Skin epidermis (tissue), 12 donors: ENCODE measurements around the gene AKNA.
A peak's percentile ranks its signal among the peaks of the same experiment; 100 is the strongest.

Experiments used
- H3K27ac ChIP-seq, 21 experiments: fragments of 200-600 bp; sonication (generic) in 11 of 21; one replicate each; pipeline ENCODE4 v1.5.0; 2020; ENCODE audit warnings: mild to moderate bottlenecking in 3 of 21, inconsistent platforms in 2 of 21, moderate library complexity in 2 of 21
- H3K4me3 ChIP-seq, 7 experiments: fragments of 200-600 bp; sonication (generic) in 2 of 7; one replicate each; pipeline ENCODE4 v1.5.0; 2020; ENCODE audit warnings: inconsistent platforms in 2 of 7, mild to moderate bottlenecking in 2 of 7, moderate library complexity in 1 of 7

AKNA gene

DNA sequence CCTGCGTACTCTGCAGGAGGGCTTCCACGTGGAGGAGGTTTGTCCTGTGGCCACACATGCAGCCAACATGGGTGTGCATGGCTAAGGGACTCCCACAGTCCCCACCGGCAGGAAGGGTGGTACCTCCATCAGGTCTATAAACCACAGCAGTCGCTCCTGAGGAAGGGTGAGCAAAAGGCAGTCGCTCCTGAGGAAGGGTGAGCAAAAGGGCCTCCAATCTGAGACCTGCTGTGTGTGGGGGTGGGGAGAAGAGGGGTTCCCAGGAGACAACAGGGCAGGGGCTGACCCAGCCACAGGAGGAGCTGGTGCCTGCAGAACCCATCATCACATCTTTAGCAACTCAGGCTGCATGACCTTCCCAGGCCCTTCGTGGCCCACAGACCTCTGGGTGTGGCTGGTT is 30.3 kb upstream of the AKNA start:
- Histone ChIP-seq H3K27ac (no peak overlapping the region), H3K4me3 (no peak overlapping the region)

DNA sequence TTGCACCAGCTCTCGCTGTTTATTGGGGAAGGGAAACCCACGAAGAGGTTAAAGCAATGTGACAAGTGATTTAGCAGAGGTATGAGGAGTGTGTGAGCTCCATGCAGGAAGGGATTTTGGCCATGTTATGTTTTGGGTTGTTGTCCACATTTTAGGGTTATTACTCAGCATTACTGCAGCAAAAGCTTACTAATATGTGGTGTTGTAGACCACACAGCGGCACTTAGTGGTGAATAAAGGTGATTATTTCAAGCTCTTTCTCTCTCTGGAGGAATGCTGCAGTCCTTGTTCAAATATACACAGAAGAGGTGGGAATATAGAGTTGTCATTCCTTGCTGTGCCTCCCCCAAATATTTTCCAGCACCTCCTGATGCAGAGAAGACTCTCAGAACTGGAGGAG is 29.7 kb upstream of the AKNA start:
- Histone ChIP-seq H3K27ac (peak overlapping the region in 1 of 21 experiments; percentile 11), H3K4me3 (no peak overlapping the region)

DNA sequence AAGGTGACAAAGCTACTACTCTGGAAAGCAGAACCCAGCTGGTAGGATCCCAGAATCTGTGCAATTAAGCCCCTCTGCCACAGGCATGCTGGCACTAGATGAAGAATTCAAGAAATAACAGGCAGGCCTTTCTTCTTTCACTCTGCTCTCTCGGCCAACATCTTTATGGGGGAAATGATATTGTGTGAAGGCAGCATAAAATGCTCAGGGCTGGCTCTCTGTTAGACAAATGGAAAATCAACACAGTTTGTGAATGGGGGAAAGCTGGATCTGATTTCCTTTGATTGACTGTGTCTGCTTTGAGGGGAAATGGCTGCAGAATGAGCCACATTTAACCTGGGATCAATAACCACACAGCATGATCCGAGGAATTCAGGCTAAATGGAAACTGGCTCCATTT is 29.1 kb upstream of the AKNA start:
- no peak overlapping the region for H3K27ac ChIP-seq
- no peak overlapping the region for H3K4me3 ChIP-seq

DNA sequence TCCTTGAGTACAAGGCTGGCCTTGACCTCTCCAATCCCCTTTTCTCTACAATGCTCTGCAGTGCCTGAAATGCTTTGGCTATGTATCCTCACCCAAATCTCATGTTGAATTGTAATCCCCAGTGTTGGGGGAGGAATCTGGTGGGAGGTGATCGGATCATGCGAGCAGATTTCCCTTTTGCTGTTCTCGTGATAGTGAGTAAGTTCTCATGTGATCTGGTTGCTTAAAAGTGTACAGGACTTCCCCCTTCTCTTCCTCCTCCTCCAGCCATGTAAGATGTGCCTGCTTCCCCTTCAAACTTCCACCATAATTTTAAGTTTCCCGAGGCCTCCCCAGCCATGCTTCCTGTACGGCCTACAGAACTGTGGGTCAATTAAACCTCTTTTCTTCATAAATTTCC is 28.5 kb upstream of the AKNA start:
- Histone ChIP-seq H3K4me3 (no peak overlapping the region), H3K27ac (no peak overlapping the region)

DNA sequence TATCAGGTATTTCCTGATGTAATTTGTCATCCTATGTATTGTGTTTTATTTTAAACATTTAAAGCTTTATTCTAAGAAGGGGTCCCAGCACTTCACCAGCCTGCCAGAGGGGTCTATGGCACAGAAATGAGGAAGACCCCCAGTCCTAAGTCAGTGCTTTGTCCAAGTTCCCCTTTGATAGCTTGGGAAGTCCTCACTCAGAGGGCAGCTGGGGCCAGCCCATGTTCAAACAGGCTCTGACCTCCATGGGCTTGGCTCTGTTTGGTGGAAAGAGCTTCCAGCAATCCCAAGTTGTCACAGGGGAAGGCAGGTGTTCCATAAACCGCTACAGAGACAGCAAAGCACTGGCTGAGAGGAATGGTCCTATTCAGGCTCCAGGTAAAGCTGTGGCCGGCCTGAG is 26.6 kb upstream of the AKNA start:
- Histone ChIP-seq H3K4me3 (no peak overlapping the region), H3K27ac (no peak overlapping the region)

DNA sequence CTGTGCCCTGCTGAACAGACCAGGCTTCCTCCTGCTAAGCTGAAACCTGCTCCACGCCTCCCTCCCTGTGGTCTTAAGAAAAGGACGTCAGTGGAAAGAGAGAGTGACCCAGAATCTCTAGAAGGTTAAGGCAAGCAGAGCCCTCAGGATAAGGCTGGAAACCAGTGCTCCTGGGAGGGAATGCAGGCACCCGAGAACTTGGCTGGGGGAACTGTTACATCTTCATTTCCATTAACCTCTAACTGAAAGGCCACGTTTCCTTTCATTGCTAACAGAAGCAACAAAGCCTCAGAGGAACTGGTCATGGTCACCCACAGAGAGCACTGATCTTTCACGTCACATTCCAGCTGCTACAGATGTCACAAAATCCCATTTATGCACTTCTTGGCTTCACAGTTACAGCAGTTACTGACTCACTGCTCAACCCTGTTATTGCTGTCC is 26.1 kb upstream of the AKNA start:
- Histone ChIP-seq H3K4me3 (no peak overlapping the region), H3K27ac (no peak overlapping the region)

DNA sequence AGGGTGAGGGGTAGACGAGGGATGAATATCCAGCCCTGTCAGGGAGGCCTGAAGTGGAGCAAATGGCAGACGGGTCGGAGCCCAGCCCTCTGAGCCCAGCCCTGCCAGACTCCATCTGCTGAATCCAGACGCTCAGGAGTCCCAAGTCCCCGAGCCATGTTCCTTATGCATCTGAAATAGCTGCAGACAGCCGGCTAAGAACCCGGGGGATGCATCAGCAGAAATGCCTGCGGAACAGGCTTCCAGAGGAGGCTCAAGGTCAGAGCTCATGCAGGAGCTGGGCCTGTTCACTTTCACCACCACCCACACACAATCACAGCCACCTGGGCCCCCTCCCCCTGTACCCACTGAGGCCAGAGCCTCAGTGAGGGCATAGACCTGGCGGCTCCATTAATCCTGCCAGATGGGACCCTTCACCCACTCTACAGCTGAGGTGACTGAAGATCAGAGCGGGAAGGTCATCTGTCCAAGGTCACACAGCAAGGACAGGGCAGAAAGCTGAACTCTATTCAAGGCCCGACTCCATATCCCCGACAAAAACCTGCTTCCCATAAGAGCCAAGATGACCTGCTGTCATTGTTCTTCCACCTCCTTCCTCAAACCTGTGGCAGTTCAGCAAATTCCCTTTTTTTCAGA is 24.4 kb upstream of the AKNA start:
- no peak overlapping the region for H3K4me3 ChIP-seq

DNA sequence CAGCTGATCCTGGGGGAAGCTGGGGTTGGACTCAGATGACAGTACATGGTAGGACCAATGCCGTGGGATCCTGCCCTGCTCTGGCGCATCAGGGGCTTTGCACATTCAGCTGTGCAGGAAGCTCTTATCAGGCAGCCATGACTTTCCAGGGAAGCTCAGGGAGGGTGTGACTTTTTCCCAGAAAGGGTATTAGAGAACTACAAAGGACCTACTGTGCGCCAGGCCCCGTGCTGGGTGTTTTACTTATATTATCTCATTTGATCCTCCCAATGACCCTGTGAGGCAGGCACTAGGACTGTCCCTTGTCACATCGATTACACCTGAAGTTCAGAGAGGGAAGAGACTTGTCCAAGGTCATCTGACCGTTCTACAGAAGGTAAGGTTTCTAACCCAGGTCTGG is 23.7 kb upstream of the AKNA start:
- Histone ChIP-seq H3K27ac (no peak overlapping the region), H3K4me3 (no peak overlapping the region)

More for the DNA sequence above, 24.4 kb upstream of the AKNA start:
- H3K27ac ChIP-seq: no peak overlapping the region

DNA sequence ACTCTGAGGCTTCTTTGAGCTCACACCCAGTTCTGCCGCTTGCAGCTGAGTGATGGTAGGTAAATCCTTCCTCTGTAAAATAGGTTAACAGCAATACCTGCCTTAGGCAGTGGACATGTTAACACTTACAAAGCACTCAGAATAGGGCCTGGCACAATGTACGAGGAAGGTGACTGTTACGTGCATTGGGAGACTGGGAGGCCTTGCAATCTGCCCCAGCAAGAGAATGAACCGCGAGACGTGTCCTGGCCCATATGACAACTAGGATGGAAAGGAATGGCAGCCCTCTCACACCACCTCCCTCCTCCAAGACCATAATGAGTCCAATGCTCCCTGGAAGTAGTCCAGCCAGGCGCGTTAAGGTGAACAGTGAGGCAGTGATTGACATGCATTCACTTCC is 23.1 kb upstream of the AKNA start:
- no peak overlapping the region for H3K27ac ChIP-seq
- H3K4me3 ChIP-seq: no peak overlapping the region

DNA sequence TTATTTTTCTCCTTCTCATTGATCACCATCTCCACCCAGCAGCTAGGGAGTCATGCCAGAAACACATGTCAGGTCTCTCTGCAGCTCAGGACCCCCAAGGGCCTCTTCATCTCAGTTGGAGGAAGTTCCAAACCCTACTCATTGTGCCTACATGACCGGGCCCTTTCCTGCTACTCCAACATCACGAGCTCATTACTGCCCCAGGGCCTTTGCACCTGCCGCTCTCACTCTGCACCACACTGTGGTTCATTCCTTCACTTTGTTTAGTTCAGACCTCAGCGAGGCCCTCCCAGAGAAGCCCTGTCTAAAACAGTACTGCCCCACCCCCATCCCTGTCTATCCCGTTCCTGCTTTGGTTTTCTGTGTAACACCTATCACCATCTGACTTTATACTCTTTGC is 22.1 kb upstream of the AKNA start:
- no peak overlapping the region for H3K4me3 ChIP-seq
- no peak overlapping the region for H3K27ac ChIP-seq

DNA sequence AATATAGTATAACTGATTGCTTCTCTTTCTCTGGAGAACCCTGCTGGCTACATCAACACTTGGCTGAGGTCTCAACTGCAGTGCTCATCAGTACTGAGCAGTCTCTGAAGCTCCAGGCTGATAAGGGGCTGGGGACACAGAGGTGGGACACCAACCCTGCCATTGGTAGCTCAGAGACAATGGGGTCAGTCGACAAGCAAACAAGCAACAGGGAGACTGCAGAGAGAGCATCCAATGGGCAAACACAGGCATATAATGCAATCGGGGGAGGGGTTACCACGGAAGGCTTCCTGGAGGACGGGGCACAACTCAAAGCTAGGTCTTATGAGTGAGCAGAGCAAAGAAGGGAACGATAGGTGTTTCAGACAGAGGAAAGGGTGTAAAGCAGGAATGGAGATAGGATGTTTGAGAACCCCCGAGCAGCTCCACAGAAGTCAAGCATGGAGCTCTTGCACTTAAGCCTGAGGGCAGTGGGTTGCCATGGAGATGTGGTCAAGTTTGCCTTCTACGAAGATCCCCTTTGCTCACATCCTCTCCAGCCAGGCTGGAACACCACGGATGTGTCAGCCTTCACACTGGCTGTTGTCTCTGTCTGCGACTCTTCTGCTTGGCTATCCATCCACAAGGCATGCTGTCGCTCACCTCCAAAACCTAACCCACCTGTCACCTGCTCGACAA is 21.5 kb upstream of the AKNA start:
- Histone ChIP-seq H3K4me3 (no peak overlapping the region), H3K27ac (no peak overlapping the region)

DNA sequence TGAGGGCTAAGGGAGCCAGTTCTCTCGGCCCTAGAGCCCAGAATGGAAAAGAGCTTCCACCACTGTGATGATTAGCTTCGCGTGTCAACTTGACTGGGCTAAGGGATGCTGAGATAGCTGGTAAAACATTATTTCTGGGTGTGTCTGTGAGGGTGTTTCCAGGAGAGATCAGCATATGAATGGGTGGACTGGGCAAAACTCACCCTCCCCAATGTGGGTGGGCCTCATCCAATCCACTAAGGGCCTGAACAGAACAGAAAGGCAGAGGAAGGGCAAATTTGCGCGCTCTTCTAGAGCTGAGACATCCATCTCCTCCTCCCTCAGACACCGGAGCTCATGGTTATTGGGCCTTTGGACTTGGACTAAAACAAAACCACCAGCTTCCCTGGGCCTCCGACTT is 20.9 kb upstream of the AKNA start:
- Histone ChIP-seq H3K27ac (no peak overlapping the region), H3K4me3 (no peak overlapping the region)

DNA sequence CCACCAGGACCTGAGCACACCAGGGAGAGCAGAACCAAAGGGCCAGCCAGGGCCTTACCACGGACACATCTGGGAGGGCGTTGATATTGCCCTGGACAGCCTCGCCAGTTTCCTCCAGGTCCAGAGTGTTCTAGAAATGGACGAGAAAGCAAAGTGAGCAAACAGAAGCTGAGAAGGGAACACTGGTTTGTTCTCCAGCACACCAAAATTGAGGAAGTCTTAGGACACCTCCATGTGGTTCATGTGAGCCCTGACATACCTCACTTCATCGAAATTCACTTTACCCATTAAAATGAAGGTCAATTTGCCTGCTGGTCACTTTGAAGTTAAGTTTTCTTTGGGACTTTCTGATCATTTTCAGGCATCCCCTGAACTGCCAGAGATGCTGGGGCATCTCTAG is 20.1 kb upstream of the AKNA start:
- Histone ChIP-seq H3K4me3 (no peak overlapping the region), H3K27ac (no peak overlapping the region)

DNA sequence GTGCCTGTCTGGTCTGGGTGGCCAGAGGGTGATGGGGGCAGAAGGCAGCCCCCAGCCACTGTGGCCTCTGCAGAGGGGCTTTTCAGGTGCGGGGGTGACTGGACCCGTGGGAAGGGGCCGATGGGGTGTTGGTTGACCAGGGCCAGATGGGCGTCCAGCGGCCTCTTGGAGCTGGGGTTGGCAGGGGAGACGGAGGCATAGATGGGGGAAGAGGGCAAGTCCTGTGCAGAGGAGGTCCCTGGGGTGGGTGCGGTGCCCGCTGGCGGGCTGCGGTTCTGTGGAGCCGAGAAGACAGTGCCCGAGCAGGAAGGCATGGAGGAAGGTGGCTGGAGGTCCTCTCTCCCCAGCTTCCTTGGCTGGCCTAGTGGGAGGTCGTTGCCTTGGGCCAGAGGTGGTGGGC is 18.7 kb upstream of the AKNA start:
- no peak overlapping the region for H3K4me3 ChIP-seq
- H3K27ac ChIP-seq: no peak overlapping the region

DNA sequence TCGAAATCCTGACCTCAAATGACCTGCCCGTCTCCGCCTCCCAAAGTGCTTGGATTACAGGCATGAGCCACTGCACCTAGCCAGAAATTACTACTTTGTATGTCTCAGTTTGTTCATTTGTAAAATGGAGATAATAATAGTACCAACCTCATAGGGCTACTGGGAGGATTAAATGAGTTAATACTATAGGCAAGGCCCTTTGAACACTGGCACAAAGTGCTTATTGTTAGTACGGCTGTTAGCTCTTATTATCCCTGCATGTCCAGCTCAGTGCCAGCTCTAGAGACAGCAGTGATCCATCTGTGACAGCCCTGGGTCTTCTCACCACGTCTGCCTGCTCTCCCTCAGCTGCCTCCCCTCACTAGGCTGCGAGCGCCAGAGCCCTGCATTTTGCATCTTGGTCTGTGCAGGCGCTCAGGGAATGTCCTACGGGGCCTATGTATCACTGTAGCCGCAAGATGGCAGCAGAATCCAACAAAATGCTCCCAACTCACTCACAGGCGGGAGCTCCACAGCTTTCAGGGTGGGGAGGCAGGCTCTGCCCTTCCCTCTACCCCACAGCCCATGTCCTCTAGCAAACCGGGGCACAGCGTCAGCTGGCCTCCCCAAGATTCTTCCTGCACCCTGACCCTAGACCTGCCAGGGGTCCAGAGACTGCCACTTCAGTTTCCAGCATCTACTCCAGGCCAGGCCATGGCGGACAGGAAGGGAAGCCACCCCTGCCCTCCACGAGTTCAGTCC is 17.7 kb upstream of the AKNA start:
- H3K27ac ChIP-seq: no peak overlapping the region
- no peak overlapping the region for H3K4me3 ChIP-seq

DNA sequence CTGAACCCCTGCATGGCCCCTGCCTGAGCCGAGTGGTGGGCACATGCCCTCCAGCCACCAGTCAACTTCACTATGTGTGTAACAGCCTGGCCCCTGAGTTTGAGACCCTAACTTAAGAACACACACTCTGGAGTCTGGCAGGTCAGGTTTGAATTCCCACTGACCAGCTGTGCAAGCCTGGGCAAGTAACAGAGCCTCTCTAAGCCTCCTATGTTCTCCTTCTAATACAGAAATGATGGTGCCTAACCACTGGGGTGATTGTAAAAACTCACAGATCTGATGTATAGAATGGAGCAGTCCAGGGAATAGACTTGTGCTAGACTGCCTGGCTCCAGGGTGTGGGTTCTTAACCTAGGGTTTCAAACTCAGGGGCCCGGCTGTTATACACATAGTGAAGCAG is 16.7 kb upstream of the AKNA start:
- H3K4me3 ChIP-seq: no peak overlapping the region
- H3K27ac ChIP-seq: no peak overlapping the region

DNA sequence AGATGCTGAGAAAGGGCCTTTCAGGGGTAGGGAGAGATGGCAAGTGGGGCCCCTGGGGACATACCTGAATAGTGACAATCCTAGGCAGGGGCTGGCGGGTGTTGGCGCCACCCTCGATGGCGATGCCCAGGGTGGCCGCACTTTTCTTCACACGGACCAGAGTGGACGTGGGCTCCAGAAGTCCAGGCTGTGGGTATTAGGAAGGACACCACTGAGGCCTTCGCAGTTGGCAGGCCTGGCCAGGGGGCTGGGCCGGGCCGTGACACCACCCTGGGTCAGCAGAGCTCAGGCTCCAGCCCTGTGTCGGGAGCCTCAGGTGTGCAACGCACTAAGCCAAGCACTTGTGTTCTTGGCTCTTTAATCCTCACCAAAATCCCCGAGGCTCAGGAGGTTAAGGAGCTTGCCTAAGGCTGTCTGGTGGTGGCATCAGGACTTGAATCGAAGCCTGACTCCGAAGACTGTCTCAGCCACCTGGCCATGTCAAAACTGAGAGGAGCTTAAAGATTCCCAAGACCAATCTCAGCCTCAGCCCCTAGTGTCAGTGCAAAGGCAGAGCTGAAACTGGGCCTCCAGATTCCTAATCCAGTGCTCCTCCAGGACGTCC is 15.5 kb upstream of the AKNA start:
- no peak overlapping the region for H3K4me3 ChIP-seq
- H3K27ac ChIP-seq: no peak overlapping the region

DNA sequence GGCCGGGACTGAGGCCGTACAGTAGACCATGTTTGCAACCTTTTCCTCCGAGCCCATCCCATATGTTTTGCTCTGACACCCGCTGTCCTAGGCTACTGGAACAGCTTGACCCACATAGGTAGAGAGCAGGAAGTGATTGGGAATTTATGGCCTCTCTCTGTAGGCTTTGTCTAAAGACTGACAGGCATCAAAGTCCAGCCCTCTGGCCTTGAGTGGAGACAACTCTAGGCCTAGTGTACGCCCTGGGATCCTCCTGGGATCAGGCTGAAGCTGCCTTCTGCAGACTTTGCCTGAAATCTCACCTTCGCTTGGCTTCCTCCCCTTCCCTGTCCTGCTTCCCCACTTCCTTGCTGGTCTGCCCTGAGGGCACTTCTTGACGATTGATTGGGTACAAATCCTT is 13.6 kb upstream of the AKNA start:
- H3K4me3 ChIP-seq: no peak overlapping the region
- H3K27ac ChIP-seq: no peak overlapping the region

DNA sequence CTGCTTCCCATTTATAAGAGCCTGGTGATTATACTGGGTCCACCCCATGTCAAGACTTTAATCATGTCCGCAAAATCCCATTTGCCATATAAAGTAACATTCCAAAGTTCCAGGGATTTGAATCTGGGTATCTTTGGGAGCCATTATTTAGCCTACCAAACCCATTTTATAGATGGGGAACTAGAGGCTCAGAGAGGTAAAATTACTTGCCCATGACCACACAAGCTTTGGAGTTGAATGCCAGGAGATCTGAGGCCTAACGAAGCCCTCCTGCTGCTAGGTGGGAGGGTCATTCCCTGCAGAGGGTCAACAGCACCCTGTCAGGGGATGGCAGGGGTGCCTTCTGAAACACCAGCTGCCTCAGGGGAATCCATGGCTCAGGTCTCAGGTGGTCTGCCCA is 13.0 kb upstream of the AKNA start:
- no peak overlapping the region for H3K27ac ChIP-seq

DNA sequence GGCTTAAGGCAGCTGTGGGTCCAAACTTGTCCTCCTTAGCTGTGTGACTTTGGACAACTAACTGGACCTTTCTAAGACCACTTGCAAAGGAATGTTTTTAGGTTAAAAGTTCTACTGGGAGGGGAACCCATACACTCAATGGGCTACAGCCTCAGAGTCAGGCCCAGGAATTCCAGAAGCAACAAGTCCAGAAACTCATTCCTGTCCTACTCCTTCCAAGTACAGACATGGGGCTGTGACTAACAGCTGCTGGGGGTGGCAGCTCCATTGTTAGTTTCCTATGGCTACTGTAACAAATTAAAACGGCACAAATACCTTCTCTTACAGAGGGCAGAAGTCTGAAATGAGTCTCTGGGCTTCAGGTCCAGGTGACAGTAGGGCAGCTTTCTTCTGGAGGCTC is 12.4 kb upstream of the AKNA start:
- H3K27ac ChIP-seq: peak overlapping the region in 3 of 21 experiments; percentile 8 to 32 (median 22)
- no peak overlapping the region for H3K4me3 ChIP-seq

More for the DNA sequence above, 13.0 kb upstream of the AKNA start:
- no peak overlapping the region for H3K4me3 ChIP-seq

DNA sequence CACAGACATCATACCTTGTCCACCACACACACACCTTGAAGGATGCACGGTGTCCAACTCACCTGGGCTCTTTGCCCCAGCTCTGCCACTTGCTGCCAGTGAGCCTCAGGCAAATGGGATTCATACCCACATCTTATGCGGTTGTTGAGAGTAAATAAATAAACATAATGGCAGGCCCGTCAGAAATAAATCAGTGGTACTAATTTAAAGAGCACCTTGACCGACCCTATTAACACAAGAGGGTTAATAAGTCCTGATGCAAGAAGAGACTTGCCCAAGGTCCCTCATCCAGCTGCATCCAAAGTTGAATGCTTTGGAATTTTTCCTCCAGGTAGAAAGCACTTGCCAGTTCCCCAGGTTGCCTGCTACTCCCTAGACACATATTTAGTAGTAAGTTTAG is 11.6 kb upstream of the AKNA start:
- no peak overlapping the region for H3K4me3 ChIP-seq
- H3K27ac ChIP-seq: peak overlapping the region in 3 of 21 experiments; percentile 8 to 32 (median 22)
